ENCODE data around the gene ARL8B. TPM values are rescaled to one million over a fixed set of nuclear protein-coding genes. Genes with fewer than 3 reads are reported as not detected.

The ARL8B gene
- total RNA-seq, 1 experiment from 2014 or later = 29.0 TPM

- no peaks in the 10 kb centered on the region; a peak in 1 of 5 replicates for H3K9me3 Mint-ChIP-seq
These were observed 31.0 kb downstream of the ARL8B start for GRCh38 chr3:5153074-5153473.

More at GRCh38 chr3:5153074-5153473, 31.0 kb downstream of the ARL8B start:
- H2BK15ac ChIP-seq (ENCODE audit: low read depth, low read length) = no peak overlapping the region
- Mint-ChIP-seq H3K36me3 (ENCODE audit: insufficient read depth in 1 of 3, low read depth in 3 of 3) (peaks cover 0 to 3% (median 2%) of the 10 kb centered on the region in 3 experiments; a peak in 2 of 7 replicates), H3K4me3 (no peak overlapping the region), H3K27me3 (ENCODE audit: low read depth) (no peaks in the 10 kb centered on the region), H3K4me1 (peaks cover 9 to 28% of the 10 kb centered on the region in 2 experiments), H3K27ac (peak overlapping the region in 1 of 3 experiments; percentile 2; a peak in 3 of 7 replicates)
- H2AK5ac ChIP-seq (ENCODE audit: insufficient read length, low read length) = no peak overlapping the region
- no peak overlapping the region for H3K4ac ChIP-seq (ENCODE audit: low read depth, low read length)
- DNase-seq = no peak
- H3K27me3 ChIP-seq (ENCODE audit: insufficient read depth, low read length) = no peaks in the 10 kb centered on the region
- no peak overlapping the region for H4K5ac ChIP-seq (ENCODE audit: insufficient read length, low read depth, low read length)
- H3K4me2 ChIP-seq (ENCODE audit: insufficient read depth, insufficient read length, low read length) = no peak overlapping the region
- no peak overlapping the region for H2BK12ac ChIP-seq (ENCODE audit: insufficient read length, low read depth, low read length)
- TF ChIP-seq CTCF (conservative IDR thresholded peaks at IDR 0.05) = no peak
- peaks cover 18% of the 10 kb centered on the region; the same call in 1 of the 2 replicates for H3K79me2 ChIP-seq (ENCODE audit: insufficient read depth, low read length)
- no peak overlapping the region for H3K9ac ChIP-seq (ENCODE audit: extremely low read depth, insufficient read length, low read length)
- peaks cover 8% of the 10 kb centered on the region for H3K79me1 ChIP-seq (ENCODE audit: insufficient read depth, low read depth, low read length, poor library complexity, severe bottlenecking)
- no peak overlapping the region for H2BK120ac ChIP-seq (ENCODE audit: low read depth, low read length, poor library complexity, severe bottlenecking)
- no CpG with 5 or more reads among the region's 4 CpGs for WGBS (ENCODE audit: extremely low coverage, insufficient read length, low lambda C conversion rate)
- no peaks in the 10 kb centered on the region for H4K20me1 ChIP-seq (ENCODE audit: control insufficient read depth, insufficient read depth, insufficient read length)
- no peak overlapping the region for H2BK5ac ChIP-seq (ENCODE audit: insufficient read length, low read length)
- H3K27ac ChIP-seq (ENCODE audit: insufficient read length, low read depth, low read length) = no peak overlapping the region
- H3K23ac ChIP-seq (ENCODE audit: insufficient read length, low read depth, low read length) = no peak overlapping the region
- no peak overlapping the region for H2AFZ ChIP-seq (ENCODE audit: low read length)
- H3K14ac ChIP-seq (ENCODE audit: insufficient read depth, low read length) = no peak overlapping the region
- no peak overlapping the region for H3T11ph ChIP-seq (ENCODE audit: low read length)
- H3K18ac ChIP-seq (ENCODE audit: insufficient read length, low read depth, low read length) = no peak overlapping the region
- H4K8ac ChIP-seq (replicated peaks; ENCODE audit: insufficient read length, low read depth, low read length) = no peak overlapping the region
- H3K56ac ChIP-seq (ENCODE audit: insufficient read length, low read depth, low read length) = no peak overlapping the region
- no peaks in the 10 kb centered on the region for H3K9me3 ChIP-seq (ENCODE audit: control insufficient read depth, low read depth, low read length)
- peaks cover 3% of the 10 kb centered on the region; the same call in 1 of the 2 replicates for H3K4me1 ChIP-seq (ENCODE audit: insufficient read depth, low read length)
- no peak overlapping the region for H4K91ac ChIP-seq (ENCODE audit: insufficient read length, low read depth, low read length)
- no peak overlapping the region for H2BK20ac ChIP-seq (ENCODE audit: low read depth, low read length, poor library complexity, severe bottlenecking)
- H3K23me2 ChIP-seq (ENCODE audit: insufficient read length, low read depth, low read length, poor library complexity, severe bottlenecking) = no peaks in the 10 kb centered on the region
